Duodenal mucosa (tissue), 2 donors: ENCODE measurements around the gene ECHDC1.
A peak's percentile ranks its signal among the peaks of the same experiment; 100 is the strongest.
"Not testable (repeated sequence)": the region's sequence is repeated elsewhere in the genome, so short reads cannot be mapped to it uniquely, and the experiment has no call there.

Experiments used
- H3K27ac ChIP-seq: one replicate; pipeline ENCODE4 v1.7.0; 2013; ENCODE audit warnings: low read depth, low read length
- H3K27me3 ChIP-seq, 2 donors: one replicate each; pipeline ENCODE4 v1.7.0; 2013; ENCODE audit warnings: low read length in 2 of 2, control low read depth in 1 of 2; ENCODE audit not compliant: insufficient read depth in 2 of 2, control insufficient read depth in 1 of 2
- H3K36me3 ChIP-seq, 2 donors: one replicate each; pipeline ENCODE4 v1.7.0; 2013; ENCODE audit warnings: low read length in 2 of 2, control low read depth in 1 of 2; ENCODE audit not compliant: insufficient read depth in 2 of 2, control insufficient read depth in 1 of 2
- H3K4me1 ChIP-seq, 2 donors: one replicate each; pipeline ENCODE4 v1.7.0; 2013; ENCODE audit warnings: low read length in 2 of 2, control low read depth in 1 of 2; ENCODE audit not compliant: insufficient read depth in 2 of 2, control insufficient read depth in 1 of 2
- H3K4me3 ChIP-seq, 2 donors: one replicate each; pipeline ENCODE4 v1.7.0; 2013; ENCODE audit warnings: low read length in 2 of 2, low read depth in 1 of 2
- H3K9ac ChIP-seq, 2 donors: one replicate each; pipeline ENCODE4 v1.7.0; 2013; ENCODE audit warnings: low read length in 2 of 2, low read depth in 1 of 2
- H3K9me3 ChIP-seq, 2 donors: one replicate each; pipeline ENCODE4 v1.7.0; 2013; ENCODE audit warnings: low read length in 2 of 2, control low read depth in 1 of 2; ENCODE audit not compliant: control insufficient read depth in 1 of 2

Gene ECHDC1

GRCh38 chr6:127342296-127342945 is 988 bp downstream of the ECHDC1 start:
- Histone ChIP-seq H3K36me3 (no peaks in the 10 kb centered on the region), H3K4me3 (peak overlapping the region; percentile 88 to 97), H3K27me3 (no peaks in the 10 kb centered on the region), H3K4me1 (peaks cover 26 to 40% of the 10 kb centered on the region in 2 donors), H3K9me3 (no peaks in the 10 kb centered on the region), H3K27ac (no peak overlapping the region), H3K9ac (peak overlapping the region; percentile 85 to 90)

DNA sequence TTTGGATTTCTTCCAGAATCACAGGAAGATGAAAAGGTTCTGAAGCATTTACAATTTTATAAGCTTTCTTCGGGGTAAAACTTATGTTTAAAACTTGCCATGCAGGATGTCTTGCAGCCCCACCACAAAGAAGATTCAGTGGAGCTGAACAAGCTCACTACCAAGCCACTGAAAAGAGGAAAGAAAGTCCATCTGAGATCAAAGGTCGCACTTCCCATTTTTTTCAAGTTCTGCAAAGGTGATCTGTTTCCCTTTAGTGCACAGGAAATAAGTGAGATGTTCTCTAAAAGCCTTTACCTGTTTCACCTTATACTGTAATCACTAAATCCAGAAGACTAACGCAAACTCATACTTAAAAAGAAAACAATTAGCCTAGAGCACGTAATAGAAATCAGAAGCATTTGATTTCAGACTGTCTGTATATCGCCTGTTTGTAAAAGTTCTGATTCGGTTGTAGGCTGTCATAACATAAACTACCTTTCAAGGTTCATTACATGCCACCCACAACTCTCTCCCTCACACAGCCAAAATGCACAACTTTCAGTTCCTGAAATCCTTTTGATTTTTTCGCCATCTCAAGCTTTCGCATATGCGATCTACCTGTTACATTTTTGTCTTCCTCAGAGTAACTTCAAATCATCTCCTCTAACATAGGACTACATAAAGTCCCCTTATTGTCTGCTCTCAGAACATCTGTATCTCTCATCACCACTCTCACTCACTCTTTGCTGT is 1.8 kb downstream of the ECHDC1 start:
- H3K9ac ChIP-seq, result peak overlapping the region in 1 of 2 donors; percentile 90
- no peaks in the 10 kb centered on the region for H3K36me3 ChIP-seq
- peaks cover 26 to 40% of the 10 kb centered on the region in 2 donors for H3K4me1 ChIP-seq
- H3K27ac ChIP-seq, result no peak overlapping the region
- H3K9me3 ChIP-seq, result no peaks in the 10 kb centered on the region
- H3K27me3 ChIP-seq, result no peaks in the 10 kb centered on the region
- H3K4me3 ChIP-seq, result peak overlapping the region; percentile 88 to 97

- H3K4me3 ChIP-seq, result no peak overlapping the region
- no peak overlapping the region for H3K27ac ChIP-seq
- H3K9me3 ChIP-seq, result no peaks in the 10 kb centered on the region
- H3K4me1 ChIP-seq, result peaks cover 26 to 40% of the 10 kb centered on the region in 2 donors
- no peaks in the 10 kb centered on the region for H3K27me3 ChIP-seq
- H3K9ac ChIP-seq, result no peak overlapping the region
- H3K36me3 ChIP-seq, result no peaks in the 10 kb centered on the region
Observed at GRCh38 chr6:127340171-127340570, 3.2 kb downstream of the ECHDC1 start.

DNA sequence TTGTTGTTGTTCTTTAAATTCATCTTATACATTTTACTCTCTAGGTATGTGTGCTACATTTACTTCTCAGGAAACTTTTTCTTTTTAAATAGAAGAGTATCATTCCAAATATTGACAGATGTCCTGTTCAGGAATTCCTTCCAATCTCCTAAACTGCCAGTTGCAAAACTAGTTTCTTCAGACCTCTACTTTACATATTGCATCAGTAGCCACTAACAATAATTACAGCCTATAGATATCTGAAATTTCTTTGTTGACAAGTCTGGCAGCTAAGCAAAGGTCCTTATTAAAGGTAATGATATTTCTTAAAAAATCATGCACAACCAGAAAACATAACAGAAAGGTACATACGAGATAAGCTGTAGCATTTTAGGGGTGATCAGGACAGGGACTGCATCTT is 4.5 kb downstream of the ECHDC1 start:
- no peak overlapping the region for H3K27ac ChIP-seq
- no peak overlapping the region for H3K4me3 ChIP-seq
- no peaks in the 10 kb centered on the region for H3K27me3 ChIP-seq
- no peaks in the 10 kb centered on the region for H3K36me3 ChIP-seq
- H3K9ac ChIP-seq, result no peak overlapping the region
- no peaks in the 10 kb centered on the region for H3K9me3 ChIP-seq
- H3K4me1 ChIP-seq, result peaks cover 21 to 35% of the 10 kb centered on the region in 2 donors

DNA sequence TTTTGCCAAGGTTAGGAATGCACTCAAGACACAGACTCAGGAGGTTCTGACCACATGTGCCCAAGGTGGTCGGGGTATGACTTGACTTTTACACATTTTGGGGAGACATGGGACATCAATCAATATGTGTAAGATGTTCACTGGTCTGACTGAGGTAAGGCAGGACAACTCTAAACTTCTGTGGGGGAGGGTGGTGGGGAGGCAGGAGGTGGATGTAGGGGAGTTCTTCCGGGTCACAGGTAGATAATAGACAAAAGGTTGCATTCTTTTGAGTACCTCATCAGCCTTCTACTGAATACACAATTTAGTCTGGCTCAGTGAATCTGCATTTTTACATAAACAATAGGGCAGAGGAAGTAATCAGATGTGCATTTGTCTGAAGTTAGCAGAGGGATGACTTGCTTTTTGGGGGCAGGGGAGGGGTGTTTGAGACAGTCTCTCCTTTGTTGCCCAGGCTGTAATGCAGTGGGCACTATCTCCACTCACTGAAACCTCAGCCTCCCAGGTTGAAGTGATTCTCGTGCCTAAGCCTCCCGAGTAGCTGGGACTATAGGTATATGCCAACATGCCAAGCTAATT is 10.9 kb downstream of the ECHDC1 start:
- Histone ChIP-seq H3K4me3 (no peak overlapping the region), H3K9me3 (no peaks in the 10 kb centered on the region), H3K27me3 (no peaks in the 10 kb centered on the region), H3K27ac (no peak overlapping the region), H3K4me1 (no peaks in the 10 kb centered on the region), H3K36me3 (peaks cover 0 to 9% of the 10 kb centered on the region in 2 donors), H3K9ac (no peak overlapping the region)

GRCh38 chr6:127331256-127331655 is 12.2 kb downstream of the ECHDC1 start:
- peaks cover 0 to 11% of the 10 kb centered on the region in 2 donors for H3K36me3 ChIP-seq
- not testable (repeated sequence) for H3K4me3 ChIP-seq, H3K4me1 ChIP-seq, H3K9ac ChIP-seq, H3K27ac ChIP-seq, H3K9me3 ChIP-seq, H3K27me3 ChIP-seq

- H3K27me3 ChIP-seq, result no peaks in the 10 kb centered on the region
- H3K27ac ChIP-seq, result no peak overlapping the region
- H3K4me3 ChIP-seq, result no peak overlapping the region
- no peaks in the 10 kb centered on the region for H3K4me1 ChIP-seq
- H3K9me3 ChIP-seq, result no peaks in the 10 kb centered on the region
- peaks cover 0 to 27% of the 10 kb centered on the region in 2 donors for H3K36me3 ChIP-seq
- no peak overlapping the region for H3K9ac ChIP-seq
Observed at GRCh38 chr6:127328043-127328609, 15.3 kb downstream of the ECHDC1 start.

DNA sequence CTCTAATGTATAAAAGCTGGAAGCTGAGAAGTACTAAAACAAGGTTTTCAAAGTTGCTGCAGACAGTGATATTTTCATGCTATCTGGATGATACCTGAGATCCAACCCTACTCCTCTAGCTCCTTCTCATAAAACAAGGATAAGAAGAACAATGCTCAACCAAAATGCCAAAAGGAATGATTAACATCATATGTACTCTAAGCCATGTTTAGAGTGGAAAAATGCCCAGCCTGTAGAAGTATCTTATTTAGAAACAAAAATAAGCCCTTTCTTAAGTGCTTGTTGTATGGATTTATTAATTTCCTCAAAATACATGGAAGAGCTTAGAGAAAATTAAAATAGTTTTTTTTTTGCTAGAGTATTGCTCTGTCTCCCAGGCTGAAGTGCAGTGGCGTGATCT is 23.7 kb downstream of the ECHDC1 start:
- Histone ChIP-seq H3K27me3 (no peaks in the 10 kb centered on the region), H3K4me1 (peaks cover 0 to 11% of the 10 kb centered on the region in 2 donors), H3K27ac (no peak overlapping the region), H3K4me3 (no peak overlapping the region), H3K9ac (no peak overlapping the region), H3K9me3 (no peaks in the 10 kb centered on the region), H3K36me3 (peaks cover 3 to 10% of the 10 kb centered on the region in 2 donors)

DNA sequence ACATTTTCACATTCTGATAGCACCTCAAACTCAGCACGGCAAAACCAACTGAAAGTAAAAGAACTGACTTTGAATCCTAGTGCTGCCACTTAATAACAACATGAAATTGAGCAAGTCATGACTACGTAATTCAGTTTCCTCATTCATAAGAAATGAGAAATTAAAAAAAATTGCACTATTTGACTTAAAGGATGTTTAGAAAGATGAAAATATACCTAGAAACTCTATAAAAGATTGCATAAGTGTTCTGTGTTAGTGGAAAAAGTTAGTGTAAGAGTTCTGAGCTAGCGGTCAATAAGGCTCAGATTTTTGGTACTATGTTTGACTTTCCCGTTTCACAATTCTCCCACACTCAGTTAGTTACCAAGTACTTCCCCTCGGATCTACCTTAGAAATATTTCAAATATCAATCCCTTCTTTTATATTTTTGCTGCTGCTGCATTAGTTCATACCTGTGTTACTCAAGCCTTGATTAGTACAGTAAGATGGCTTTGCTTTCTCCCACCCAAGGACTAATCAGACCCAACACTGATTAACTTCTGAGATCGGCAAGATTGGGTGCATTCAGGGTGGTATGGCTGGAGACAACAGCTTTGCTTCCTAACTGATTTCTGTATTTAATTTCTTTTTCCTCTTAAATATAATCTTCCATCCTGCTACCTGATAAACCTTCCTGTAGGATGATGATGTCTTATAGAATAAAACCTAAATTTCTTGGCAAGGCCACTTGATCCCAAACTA is 25.9 kb downstream of the ECHDC1 start:
- Histone ChIP-seq H3K9ac (no peak overlapping the region), H3K4me1 (peaks cover 0 to 11% of the 10 kb centered on the region in 2 donors), H3K36me3 (peaks cover 3 to 9% of the 10 kb centered on the region in 2 donors), H3K27ac (no peak overlapping the region), H3K9me3 (no peaks in the 10 kb centered on the region), H3K27me3 (no peaks in the 10 kb centered on the region), H3K4me3 (no peak overlapping the region)
